ENCODE results near the gene PDE7B. TPM values are rescaled to one million over a fixed set of nuclear protein-coding genes. Genes with fewer than 3 reads are reported as not detected.

Gene PDE7B
- total and polyA plus RNA-seq, 4 donors = 0.75 to 5.2 (median 1.3) TPM

DNA sequence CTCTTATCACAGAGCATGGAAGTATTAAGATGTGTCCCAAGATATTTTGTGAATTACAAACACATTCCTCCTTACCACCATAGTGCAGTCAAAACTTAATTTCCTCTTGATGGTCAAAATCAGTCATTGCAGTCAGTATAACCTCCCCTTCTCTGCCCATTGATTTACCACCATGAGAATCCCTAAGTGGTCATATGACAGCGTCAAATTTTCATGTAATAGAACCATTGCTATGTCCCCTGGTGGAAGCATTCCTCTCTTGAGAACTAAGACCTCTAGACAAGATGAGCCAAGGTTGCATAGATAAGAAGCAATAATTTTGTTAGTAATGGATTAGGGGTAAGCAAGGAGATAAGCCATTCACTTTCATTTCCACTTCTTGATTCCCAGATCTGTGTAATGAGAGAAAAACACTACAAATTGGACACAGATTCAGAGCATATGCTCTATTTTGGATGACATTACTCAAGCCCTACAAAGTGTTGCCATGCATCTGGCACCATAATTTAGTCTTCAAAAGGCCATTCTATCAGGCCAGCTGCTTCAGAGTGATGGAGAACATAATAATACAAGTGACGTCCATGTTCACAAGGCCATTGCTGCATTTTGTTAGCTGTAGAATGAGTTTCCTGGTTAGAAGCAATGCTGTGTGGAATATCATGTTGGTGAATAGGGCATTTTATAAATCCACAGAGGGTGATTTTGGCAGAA lies 49.6 kb upstream of the PDE7B start:
- TF ChIP-seq, protein P1, sequence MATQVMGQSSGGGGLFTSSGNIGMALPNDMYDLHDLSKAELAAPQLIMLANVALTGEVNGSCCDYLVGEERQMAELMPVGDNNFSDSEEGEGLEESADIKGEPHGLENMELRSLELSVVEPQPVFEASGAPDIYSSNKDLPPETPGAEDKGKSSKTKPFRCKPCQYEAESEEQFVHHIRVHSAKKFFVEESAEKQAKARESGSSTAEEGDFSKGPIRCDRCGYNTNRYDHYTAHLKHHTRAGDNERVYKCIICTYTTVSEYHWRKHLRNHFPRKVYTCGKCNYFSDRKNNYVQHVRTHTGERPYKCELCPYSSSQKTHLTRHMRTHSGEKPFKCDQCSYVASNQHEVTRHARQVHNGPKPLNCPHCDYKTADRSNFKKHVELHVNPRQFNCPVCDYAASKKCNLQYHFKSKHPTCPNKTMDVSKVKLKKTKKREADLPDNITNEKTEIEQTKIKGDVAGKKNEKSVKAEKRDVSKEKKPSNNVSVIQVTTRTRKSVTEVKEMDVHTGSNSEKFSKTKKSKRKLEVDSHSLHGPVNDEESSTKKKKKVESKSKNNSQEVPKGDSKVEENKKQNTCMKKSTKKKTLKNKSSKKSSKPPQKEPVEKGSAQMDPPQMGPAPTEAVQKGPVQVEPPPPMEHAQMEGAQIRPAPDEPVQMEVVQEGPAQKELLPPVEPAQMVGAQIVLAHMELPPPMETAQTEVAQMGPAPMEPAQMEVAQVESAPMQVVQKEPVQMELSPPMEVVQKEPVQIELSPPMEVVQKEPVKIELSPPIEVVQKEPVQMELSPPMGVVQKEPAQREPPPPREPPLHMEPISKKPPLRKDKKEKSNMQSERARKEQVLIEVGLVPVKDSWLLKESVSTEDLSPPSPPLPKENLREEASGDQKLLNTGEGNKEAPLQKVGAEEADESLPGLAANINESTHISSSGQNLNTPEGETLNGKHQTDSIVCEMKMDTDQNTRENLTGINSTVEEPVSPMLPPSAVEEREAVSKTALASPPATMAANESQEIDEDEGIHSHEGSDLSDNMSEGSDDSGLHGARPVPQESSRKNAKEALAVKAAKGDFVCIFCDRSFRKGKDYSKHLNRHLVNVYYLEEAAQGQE (IDR thresholded peaks at IDR 0.05) = no peak
- TF ChIP-seq HNF4G (IDR thresholded peaks at IDR 0.05) (no peak), JUND (IDR thresholded peaks at IDR 0.05) (no peak), FOXA1 (IDR thresholded peaks at IDR 0.05) (no peak), TAF1 (conservative IDR thresholded peaks at IDR 0.05) (no peak), EGR1 (IDR thresholded peaks at IDR 0.05; ENCODE audit: low read depth in 2 of 2) (no peak), RXRA (IDR thresholded peaks at IDR 0.05) (no peak), NR2F2 (IDR thresholded peaks at IDR 0.05) (no peak), GABPA (IDR thresholded peaks at IDR 0.05 in 1 of 2, conservative IDR thresholded peaks at IDR 0.05 in 1 of 2) (no peak), YY1 (IDR thresholded peaks at IDR 0.05) (no peak), FOXA2 (IDR thresholded peaks at IDR 0.05) (no peak)
- TF ChIP-seq, protein P2, sequence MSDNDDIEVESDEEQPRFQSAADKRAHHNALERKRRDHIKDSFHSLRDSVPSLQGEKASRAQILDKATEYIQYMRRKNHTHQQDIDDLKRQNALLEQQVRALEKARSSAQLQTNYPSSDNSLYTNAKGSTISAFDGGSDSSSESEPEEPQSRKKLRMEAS (IDR thresholded peaks at IDR 0.05) = no peak
- TF ChIP-seq, protein P3, sequence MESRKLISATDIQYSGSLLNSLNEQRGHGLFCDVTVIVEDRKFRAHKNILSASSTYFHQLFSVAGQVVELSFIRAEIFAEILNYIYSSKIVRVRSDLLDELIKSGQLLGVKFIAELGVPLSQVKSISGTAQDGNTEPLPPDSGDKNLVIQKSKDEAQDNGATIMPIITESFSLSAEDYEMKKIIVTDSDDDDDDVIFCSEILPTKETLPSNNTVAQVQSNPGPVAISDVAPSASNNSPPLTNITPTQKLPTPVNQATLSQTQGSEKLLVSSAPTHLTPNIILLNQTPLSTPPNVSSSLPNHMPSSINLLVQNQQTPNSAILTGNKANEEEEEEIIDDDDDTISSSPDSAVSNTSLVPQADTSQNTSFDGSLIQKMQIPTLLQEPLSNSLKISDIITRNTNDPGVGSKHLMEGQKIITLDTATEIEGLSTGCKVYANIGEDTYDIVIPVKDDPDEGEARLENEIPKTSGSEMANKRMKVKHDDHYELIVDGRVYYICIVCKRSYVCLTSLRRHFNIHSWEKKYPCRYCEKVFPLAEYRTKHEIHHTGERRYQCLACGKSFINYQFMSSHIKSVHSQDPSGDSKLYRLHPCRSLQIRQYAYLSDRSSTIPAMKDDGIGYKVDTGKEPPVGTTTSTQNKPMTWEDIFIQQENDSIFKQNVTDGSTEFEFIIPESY (IDR thresholded peaks at IDR 0.05) = no peak
- TF ChIP-seq, protein P4, sequence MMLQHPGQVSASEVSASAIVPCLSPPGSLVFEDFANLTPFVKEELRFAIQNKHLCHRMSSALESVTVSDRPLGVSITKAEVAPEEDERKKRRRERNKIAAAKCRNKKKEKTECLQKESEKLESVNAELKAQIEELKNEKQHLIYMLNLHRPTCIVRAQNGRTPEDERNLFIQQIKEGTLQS (IDR thresholded peaks at IDR 0.05) = no peak
- DNase-seq (ENCODE audit: low spot score) = no peak
- no peak overlapping the region for H3K4me3 ChIP-seq (ENCODE audit: low read depth in 1 of 3, low read length in 3 of 3)
- WGBS = 94% methylated on average over 2 of the region's 2 CpGs
- H3K36me3 ChIP-seq (ENCODE audit: control insufficient read depth in 4 of 4, insufficient read depth in 3 of 4, low read depth in 1 of 4, low read length in 3 of 4) = no peaks in the 10 kb centered on the region
- no peak overlapping the region for H3K9ac ChIP-seq (ENCODE audit: low read depth in 1 of 2, low read length in 2 of 2)
- no peaks in the 10 kb centered on the region for H3K4me1 ChIP-seq (ENCODE audit: control insufficient read depth in 4 of 4, insufficient read depth in 4 of 4, low read length in 3 of 4)
- H3K27me3 ChIP-seq (ENCODE audit: control insufficient read depth in 4 of 4, insufficient read depth in 4 of 4, low read length in 3 of 4) = no peaks in the 10 kb centered on the region
- no peak overlapping the region for H3K27ac ChIP-seq (ENCODE audit: low read depth in 1 of 2, low read length in 2 of 2)
- H3K9me3 ChIP-seq (ENCODE audit: control insufficient read depth in 4 of 4, low read length in 3 of 4) = no peaks in the 10 kb centered on the region

DNA sequence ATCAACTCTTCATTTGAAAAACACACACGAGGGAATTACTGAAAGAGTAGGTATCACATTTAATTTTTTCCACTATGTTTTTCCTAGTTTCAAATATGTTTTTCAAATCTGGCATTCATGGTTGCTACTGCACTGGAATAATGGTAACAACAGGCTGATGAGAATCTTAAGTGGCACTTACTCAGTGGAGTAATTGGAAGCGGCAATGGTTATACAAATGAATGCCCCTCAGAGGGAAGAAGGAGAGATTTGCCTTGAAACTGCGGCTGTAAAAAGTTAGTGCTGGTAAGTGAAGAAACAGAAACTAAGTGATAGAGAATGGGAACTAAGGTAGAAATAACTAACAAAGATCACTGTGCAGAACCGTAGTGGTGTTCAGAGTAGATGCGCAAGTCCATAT lies 41.0 kb upstream of the PDE7B start:
- 83% methylated on average over 5 of the region's 5 CpGs for WGBS

More for the DNA sequence above, 41.0 kb upstream of the PDE7B start:
- TF ChIP-seq, protein P4 (IDR thresholded peaks at IDR 0.05) = no peak
- TF ChIP-seq, protein P2 (IDR thresholded peaks at IDR 0.05) = no peak
- TF ChIP-seq HNF4G (IDR thresholded peaks at IDR 0.05) = no peak
- no peak for TF ChIP-seq TAF1 (conservative IDR thresholded peaks at IDR 0.05)
- TF ChIP-seq, protein P5, sequence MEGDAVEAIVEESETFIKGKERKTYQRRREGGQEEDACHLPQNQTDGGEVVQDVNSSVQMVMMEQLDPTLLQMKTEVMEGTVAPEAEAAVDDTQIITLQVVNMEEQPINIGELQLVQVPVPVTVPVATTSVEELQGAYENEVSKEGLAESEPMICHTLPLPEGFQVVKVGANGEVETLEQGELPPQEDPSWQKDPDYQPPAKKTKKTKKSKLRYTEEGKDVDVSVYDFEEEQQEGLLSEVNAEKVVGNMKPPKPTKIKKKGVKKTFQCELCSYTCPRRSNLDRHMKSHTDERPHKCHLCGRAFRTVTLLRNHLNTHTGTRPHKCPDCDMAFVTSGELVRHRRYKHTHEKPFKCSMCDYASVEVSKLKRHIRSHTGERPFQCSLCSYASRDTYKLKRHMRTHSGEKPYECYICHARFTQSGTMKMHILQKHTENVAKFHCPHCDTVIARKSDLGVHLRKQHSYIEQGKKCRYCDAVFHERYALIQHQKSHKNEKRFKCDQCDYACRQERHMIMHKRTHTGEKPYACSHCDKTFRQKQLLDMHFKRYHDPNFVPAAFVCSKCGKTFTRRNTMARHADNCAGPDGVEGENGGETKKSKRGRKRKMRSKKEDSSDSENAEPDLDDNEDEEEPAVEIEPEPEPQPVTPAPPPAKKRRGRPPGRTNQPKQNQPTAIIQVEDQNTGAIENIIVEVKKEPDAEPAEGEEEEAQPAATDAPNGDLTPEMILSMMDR (IDR thresholded peaks at IDR 0.05; ENCODE audit: low read depth, low read length, missing input control) = no peak
- no peak for TF ChIP-seq NR2F2 (IDR thresholded peaks at IDR 0.05)
- TF ChIP-seq RXRA (IDR thresholded peaks at IDR 0.05) = no peak
- TF ChIP-seq, protein P3 (IDR thresholded peaks at IDR 0.05) = no peak
- no peak for TF ChIP-seq YY1 (IDR thresholded peaks at IDR 0.05)
- no peak for TF ChIP-seq FOXA1 (IDR thresholded peaks at IDR 0.05)
- TF ChIP-seq HNF4A (conservative IDR thresholded peaks at IDR 0.05) = no peak
- no peak for TF ChIP-seq EGR1 (IDR thresholded peaks at IDR 0.05; ENCODE audit: low read depth in 2 of 2)
- TF ChIP-seq RAD21 (IDR thresholded peaks at IDR 0.05) = no peak
- TF ChIP-seq GABPA (IDR thresholded peaks at IDR 0.05 in 1 of 2, conservative IDR thresholded peaks at IDR 0.05 in 1 of 2) = no peak
- no peak for TF ChIP-seq FOXA2 (IDR thresholded peaks at IDR 0.05)
- TF ChIP-seq SP1 (IDR thresholded peaks at IDR 0.05) = no peak
- no peak overlapping the region for H3K9ac ChIP-seq (ENCODE audit: low read depth in 1 of 2, low read length in 2 of 2)
- H3K4me3 ChIP-seq (ENCODE audit: low read depth in 1 of 3, low read length in 3 of 3) = no peak overlapping the region
- no peaks in the 10 kb centered on the region for H3K27me3 ChIP-seq (ENCODE audit: control insufficient read depth in 4 of 4, insufficient read depth in 4 of 4, low read length in 3 of 4)
- peaks cover 0 to 2% (median 0%) of the 10 kb centered on the region in 4 donors for H3K9me3 ChIP-seq (ENCODE audit: control insufficient read depth in 4 of 4, low read length in 3 of 4)
- H3K27ac ChIP-seq (ENCODE audit: low read depth in 1 of 2, low read length in 2 of 2) = no peak overlapping the region
- DNase-seq (ENCODE audit: low spot score) = no peak
- no peaks in the 10 kb centered on the region for H3K36me3 ChIP-seq (ENCODE audit: control insufficient read depth in 4 of 4, insufficient read depth in 3 of 4, low read depth in 1 of 4, low read length in 3 of 4)
- peaks cover 0 to 8% (median 5%) of the 10 kb centered on the region in 4 donors for H3K4me1 ChIP-seq (ENCODE audit: control insufficient read depth in 4 of 4, insufficient read depth in 4 of 4, low read length in 3 of 4)
